Activated CD4-positive, alpha-beta memory T cell treated with anti-CD3 and anti-CD28 coated beads, Interleukin-2, amount 10 ng/mL, durations not matched to agents 7 days and 5 days (primary cell): Measurements from ENCODE around the gene HSD11B1. TPM values are rescaled to one million over a fixed set of nuclear protein-coding genes. Genes with fewer than 3 reads are reported as not detected.

Experiments
- CTCF ChIA-PET: fragments of 350-600 bp; sonication (Branson Sonifier 250); formaldehyde crosslinking; loops from one replicate; lab custom pipeline; 2021; ENCODE audit warnings: antibody characterized with exemption, inconsistent platforms; lab: Charles Lee
- POLR2A ChIA-PET: fragments of 350-600 bp; sonication (Branson Sonifier 250); formaldehyde crosslinking; loops from one replicate; lab custom pipeline; 2021; ENCODE audit warnings: antibody characterized with exemption; lab: Charles Lee
- DNase-seq: peaks from one replicate; pipeline ENCODE4 v3.0.0-alpha.2; 2020
- H3K27ac Mint-ChIP-seq: one replicate; pipeline ENCODE4 v1.8.0; 2021; ENCODE audit warnings: mild to moderate bottlenecking, mixed read lengths
- H3K27me3 Mint-ChIP-seq: one replicate; pipeline ENCODE4 v1.8.0; 2021; ENCODE audit warnings: mixed read lengths
- H3K36me3 Mint-ChIP-seq: one replicate; pipeline ENCODE4 v1.8.0; 2021; ENCODE audit warnings: low read depth, mixed read lengths
- H3K4me1 Mint-ChIP-seq: one replicate; pipeline ENCODE4 v1.8.0; 2021; ENCODE audit warnings: mixed read lengths
- H3K4me3 Mint-ChIP-seq: one replicate; pipeline ENCODE4 v1.8.0; 2021; ENCODE audit warnings: mild to moderate bottlenecking, mixed read lengths
- H3K9me3 Mint-ChIP-seq: one replicate; pipeline ENCODE4 v1.8.0; 2021; ENCODE audit warnings: mixed read lengths
- total RNA-seq, 2 experiments: library from RNA; stranded (reverse); gene quantifications; one replicate each; pipeline ENCODE4 v1.2.3, GENCODE V29; 2021

The HSD11B1 gene
- total RNA-seq, 2 experiments from 2014 or later, result 8.7 to 11.4 TPM

DNA sequence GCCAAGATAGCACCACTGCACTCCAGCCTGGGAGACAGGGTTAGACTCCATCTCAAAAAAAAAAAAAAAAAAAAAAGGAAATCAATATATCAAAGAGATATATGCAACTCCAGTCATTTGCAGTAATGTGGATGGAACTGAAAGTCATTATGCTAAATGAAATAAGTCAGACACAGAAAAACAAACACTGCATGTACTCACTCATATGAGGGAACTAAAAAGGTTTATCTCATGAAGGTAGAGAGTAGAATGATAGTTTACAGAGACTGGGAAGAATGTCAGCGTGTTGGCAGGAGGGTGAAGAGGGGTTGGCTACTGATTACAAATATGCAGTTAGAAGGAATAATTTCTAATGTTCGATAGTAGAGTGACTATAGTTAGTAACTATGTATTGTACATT, 13.2 kb downstream of the HSD11B1 start:
- CTCF ChIA-PET, result interaction anchor here (0.7 kb wide), 1 partner anchor 98 kb away, joined by 6 read pairs; no protein-coding TSS in a partner anchor
- Mint-ChIP-seq H3K4me1 (peaks cover 30% of the 10 kb centered on the region), H3K4me3 (no peak overlapping the region), H3K36me3 (peaks cover 7% of the 10 kb centered on the region), H3K9me3 (no peaks in the 10 kb centered on the region), H3K27ac (no peak overlapping the region), H3K27me3 (no peaks in the 10 kb centered on the region)
- no peak for DNase-seq
- POLR2A ChIA-PET, result no interaction called here

DNA sequence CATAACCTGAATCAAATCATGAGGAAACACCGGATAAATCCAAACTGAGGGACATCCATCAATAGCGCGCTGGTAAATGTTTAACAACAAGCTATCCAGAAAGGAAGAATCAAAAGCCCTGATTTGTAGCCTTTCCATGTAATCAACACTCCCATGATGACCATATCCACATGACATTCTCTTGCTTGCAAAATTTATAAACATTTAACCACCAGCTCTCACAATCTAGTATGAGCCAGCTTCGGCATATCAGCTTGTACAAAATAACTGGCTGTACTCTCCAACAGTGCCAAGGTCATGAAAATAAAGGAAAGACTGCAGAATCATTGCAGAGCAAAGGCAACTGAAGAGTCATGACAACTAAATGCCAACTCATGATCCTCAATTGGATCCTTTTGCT, 15.7 kb downstream of the HSD11B1 start:
- no peaks in the 10 kb centered on the region for H3K9me3 Mint-ChIP-seq
- H3K36me3 Mint-ChIP-seq, result peaks cover 5% of the 10 kb centered on the region
- no peaks in the 10 kb centered on the region for H3K27me3 Mint-ChIP-seq
- peaks cover 32% of the 10 kb centered on the region for H3K4me1 Mint-ChIP-seq
- no peak overlapping the region for H3K27ac Mint-ChIP-seq
- CTCF ChIA-PET, result interaction anchor here (1.2 kb wide), 1 partner anchor 28 kb away, joined by 3 read pairs; no protein-coding TSS in a partner anchor
- H3K4me3 Mint-ChIP-seq, result no peak overlapping the region
- POLR2A ChIA-PET, result no interaction called here
- DNase-seq, result no peak

DNA sequence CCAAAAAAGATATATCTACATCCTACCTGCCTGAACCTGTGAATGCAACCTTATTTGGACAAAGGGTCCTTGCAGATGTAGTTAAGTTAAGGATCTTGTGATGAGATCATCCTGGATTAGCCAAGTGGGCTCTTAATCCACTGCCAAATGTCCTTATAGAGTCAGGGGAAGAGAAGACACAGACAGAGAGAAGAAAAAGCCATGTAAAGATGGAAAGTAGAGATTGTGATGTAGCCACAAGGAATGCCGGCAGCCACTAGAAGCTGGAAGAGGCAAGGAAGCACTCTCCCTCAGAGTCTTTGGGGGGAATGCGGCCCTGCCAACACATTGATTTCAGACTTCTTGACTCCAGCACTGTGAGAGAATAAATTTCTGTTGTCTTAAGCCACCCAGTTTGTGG, 16.2 kb downstream of the HSD11B1 start:
- Mint-ChIP-seq H3K9me3 (no peaks in the 10 kb centered on the region), H3K27ac (no peak overlapping the region), H3K4me1 (peaks cover 32% of the 10 kb centered on the region), H3K4me3 (no peak overlapping the region), H3K36me3 (peaks cover 5% of the 10 kb centered on the region), H3K27me3 (no peaks in the 10 kb centered on the region)
- no peak for DNase-seq
- ChIA-PET CTCF (interaction anchor here (0.7 to 1.2 kb wide), 2 partner anchors 27 to 229 kb away, joined by 3 read pairs; no protein-coding TSS in a partner anchor), POLR2A (no interaction called here)

DNA sequence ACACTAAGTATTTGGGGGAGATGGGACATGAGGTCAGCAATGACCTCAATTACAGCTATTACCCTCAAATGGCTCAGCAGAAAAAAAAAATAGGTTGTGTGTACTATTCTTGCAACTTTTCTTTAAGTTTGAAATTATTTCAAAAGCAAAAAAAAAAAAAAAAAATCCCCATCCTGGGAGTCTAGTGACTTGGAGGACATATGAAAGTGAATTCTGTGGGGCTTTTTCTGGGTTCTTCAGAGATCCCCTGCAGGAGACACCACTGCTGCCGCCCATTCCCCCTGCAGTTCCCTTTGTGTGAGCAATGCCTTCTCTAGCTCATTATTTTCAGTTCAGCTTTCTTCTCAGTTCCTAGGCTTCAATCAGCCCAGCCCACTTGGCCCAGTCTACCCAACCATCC, 16.7 kb downstream of the HSD11B1 start:
- ChIA-PET CTCF (interaction anchor here (0.7 kb wide), 2 partner anchors 159 to 229 kb away, joined by 3 read pairs; no protein-coding TSS in a partner anchor), POLR2A (no interaction called here)
- peaks cover 5% of the 10 kb centered on the region for H3K36me3 Mint-ChIP-seq
- H3K4me1 Mint-ChIP-seq, result peaks cover 27% of the 10 kb centered on the region
- DNase-seq, result no peak
- no peak overlapping the region for H3K27ac Mint-ChIP-seq
- H3K4me3 Mint-ChIP-seq, result no peak overlapping the region
- no peaks in the 10 kb centered on the region for H3K9me3 Mint-ChIP-seq
- H3K27me3 Mint-ChIP-seq, result no peaks in the 10 kb centered on the region

DNA sequence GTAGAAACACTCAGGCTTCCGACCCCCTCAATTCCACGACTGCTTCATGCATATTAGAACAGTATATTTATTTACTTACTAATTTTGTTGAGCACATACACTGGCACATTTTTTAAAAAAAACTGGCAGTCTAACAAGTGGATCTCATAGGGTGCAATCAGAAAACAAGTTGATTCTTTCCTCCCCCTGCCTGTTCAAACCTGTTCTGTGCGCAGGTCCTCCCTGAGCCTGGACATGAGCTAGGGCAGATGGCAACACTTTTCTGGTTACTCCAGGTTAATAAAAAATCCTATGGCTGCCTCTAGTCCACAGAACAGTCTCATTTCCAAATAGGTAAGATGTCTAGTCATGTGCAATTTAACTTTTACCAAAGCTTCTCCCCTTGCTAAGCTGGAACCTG, 18.6 kb downstream of the HSD11B1 start:
- Mint-ChIP-seq H3K27me3 (no peaks in the 10 kb centered on the region), H3K4me1 (peaks cover 28% of the 10 kb centered on the region), H3K27ac (no peak overlapping the region), H3K9me3 (no peaks in the 10 kb centered on the region), H3K36me3 (peaks cover 5% of the 10 kb centered on the region), H3K4me3 (no peak overlapping the region)
- ChIA-PET POLR2A (no interaction called here), CTCF (no interaction called here)
- no peak for DNase-seq

DNA sequence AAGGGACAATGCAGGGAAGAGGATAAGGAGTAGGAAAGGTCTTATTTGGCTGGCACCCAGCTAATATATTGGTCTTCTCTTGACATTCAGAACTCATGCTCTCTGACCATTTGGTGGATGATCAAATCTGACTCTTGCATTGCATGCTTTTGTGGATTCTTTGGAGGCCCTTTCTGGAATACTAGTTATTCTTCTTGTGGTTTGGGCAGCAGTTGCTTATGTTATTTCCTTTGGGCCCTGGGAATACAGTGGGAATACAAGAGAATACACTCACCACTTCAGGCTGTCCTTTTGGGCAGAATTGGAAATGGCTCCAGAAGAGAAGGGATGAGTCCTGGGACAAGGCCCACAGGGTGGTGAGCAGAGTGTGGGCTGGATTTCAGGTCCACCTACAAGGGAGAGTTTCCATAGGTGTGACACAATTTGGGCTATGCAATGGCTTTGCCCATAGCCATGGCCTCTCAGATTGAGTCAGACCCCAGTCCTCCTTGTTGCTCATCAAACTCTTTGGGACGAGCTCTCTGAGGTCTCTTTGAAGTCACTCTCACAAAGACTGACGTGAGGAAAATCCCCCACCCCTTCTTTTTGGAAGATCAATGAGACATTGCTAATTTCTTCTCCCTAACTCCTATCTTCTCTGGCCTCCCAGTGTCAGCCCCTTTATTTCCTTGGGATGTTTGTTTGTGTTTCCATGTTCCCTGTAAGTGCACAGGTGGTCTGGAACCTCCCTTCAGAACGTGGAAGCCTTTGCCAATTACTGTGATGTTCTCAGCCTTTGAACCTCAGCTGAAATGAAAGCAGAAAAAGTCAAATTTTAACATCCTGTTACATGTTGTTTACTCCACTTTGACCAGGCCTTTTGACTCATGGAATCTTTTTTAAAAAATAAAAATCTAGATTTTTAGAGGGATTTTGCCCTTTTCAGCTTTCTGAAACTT, 19.4 kb downstream of the HSD11B1 start:
- peak overlapping the region; percentile 79 for H3K27ac Mint-ChIP-seq
- no peaks in the 10 kb centered on the region for H3K27me3 Mint-ChIP-seq
- peaks cover 5% of the 10 kb centered on the region for H3K36me3 Mint-ChIP-seq
- no peak for DNase-seq
- POLR2A ChIA-PET, result interaction anchor here (0.5 to 1.4 kb wide), 4 partner anchors 11 to 27 kb away, joined by 3 to 4 read pairs (median 4); no protein-coding TSS in a partner anchor
- H3K4me1 Mint-ChIP-seq, result peaks cover 28% of the 10 kb centered on the region
- H3K4me3 Mint-ChIP-seq, result no peak overlapping the region
- no peaks in the 10 kb centered on the region for H3K9me3 Mint-ChIP-seq
- CTCF ChIA-PET, result interaction anchor here (1.4 kb wide), 1 partner anchor 12 kb away, joined by 3 read pairs; no protein-coding TSS in a partner anchor

DNA sequence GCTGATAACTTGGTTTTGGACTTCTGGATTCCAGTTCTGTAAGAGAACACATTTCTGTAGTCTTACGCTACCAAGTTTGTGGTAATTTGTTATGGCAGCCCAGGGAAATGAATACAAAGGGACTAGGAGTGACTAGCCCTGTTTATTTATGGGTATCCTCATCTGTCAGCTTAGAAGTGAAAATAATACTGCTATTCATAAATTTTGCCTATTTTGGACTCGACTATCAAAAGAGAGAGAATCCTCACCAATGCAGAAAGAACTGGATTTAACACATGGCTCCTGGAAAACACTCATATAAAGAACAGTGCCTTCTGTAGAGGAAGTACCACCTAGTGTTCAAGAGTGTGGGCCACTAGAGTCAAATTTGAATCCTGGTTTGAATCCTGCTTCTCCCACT, 22.6 kb downstream of the HSD11B1 start:
- no peak for DNase-seq
- peaks cover 4% of the 10 kb centered on the region for H3K9me3 Mint-ChIP-seq
- H3K4me3 Mint-ChIP-seq, result no peak overlapping the region
- peaks cover 31% of the 10 kb centered on the region for H3K4me1 Mint-ChIP-seq
- CTCF ChIA-PET, result interaction anchor here (1.0 to 1.1 kb wide), 2 partner anchors 21 to 25 kb away, joined by 3 to 4 read pairs; no protein-coding TSS in a partner anchor
- no peaks in the 10 kb centered on the region for H3K27me3 Mint-ChIP-seq
- no peak overlapping the region for H3K27ac Mint-ChIP-seq
- POLR2A ChIA-PET, result interaction anchor here (0.8 kb wide), 1 partner anchor 41 kb away, joined by 3 read pairs; no protein-coding TSS in a partner anchor
- H3K36me3 Mint-ChIP-seq, result peaks cover 4% of the 10 kb centered on the region

DNA sequence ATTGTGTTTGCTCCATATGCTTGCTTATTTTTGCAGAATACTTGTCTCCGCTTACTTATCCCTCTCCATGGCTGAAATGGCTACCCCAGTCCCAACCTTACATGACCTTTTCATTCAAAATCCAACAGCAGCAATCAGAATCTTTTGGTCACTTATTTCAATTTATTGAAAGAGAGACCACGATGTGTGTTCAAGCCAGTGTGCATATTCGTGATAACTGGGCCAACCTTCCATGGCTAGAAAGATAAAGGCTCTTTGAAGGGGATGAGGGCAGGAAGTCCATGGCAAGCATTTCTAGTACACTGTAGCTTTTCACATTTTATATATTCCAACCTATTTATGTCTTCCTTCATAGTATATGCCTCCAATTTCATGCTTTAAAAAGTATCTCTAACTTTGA, 23.1 kb downstream of the HSD11B1 start:
- no peak overlapping the region for H3K27ac Mint-ChIP-seq
- H3K9me3 Mint-ChIP-seq, result peaks cover 4% of the 10 kb centered on the region
- POLR2A ChIA-PET, result interaction anchor here (0.8 kb wide), 1 partner anchor 42 kb away, joined by 3 read pairs; no protein-coding TSS in a partner anchor
- H3K4me1 Mint-ChIP-seq, result peaks cover 31% of the 10 kb centered on the region
- no peaks in the 10 kb centered on the region for H3K27me3 Mint-ChIP-seq
- no peak for DNase-seq
- H3K4me3 Mint-ChIP-seq, result no peak overlapping the region
- H3K36me3 Mint-ChIP-seq, result peaks cover 4% of the 10 kb centered on the region
- CTCF ChIA-PET, result interaction anchor here (0.7 to 1.8 kb wide), 5 partner anchors 18 to 158 kb away, joined by 3 to 6 read pairs (median 3); no protein-coding TSS in a partner anchor

DNA sequence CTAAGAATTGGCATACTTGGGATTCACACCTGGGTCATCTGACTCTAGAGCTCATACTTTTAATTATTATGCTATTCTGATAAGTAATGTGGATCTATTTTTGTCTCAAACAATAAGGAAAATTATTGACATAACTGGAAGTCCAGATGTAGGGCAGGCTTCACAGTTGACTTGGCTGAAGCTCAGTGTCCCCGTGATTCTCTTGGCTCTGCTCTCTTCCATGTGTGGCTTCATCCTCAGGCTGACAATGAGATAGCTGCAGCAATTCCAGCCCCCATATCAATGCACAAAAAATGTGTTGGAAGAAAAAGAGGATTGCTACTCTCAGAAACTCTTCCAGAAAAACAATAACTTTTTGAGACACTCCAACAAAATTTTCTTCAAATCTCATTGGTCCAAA, 23.8 kb downstream of the HSD11B1 start:
- Mint-ChIP-seq H3K36me3 (peaks cover 9% of the 10 kb centered on the region), H3K9me3 (peaks cover 4% of the 10 kb centered on the region), H3K27ac (no peak overlapping the region), H3K4me1 (peaks cover 32% of the 10 kb centered on the region), H3K4me3 (no peak overlapping the region), H3K27me3 (no peaks in the 10 kb centered on the region)
- CTCF ChIA-PET, result interaction anchor here (1.0 to 1.8 kb wide), 2 partner anchors 18 to 159 kb away, joined by 3 to 6 read pairs; no protein-coding TSS in a partner anchor
- POLR2A ChIA-PET, result no interaction called here
- no peak for DNase-seq

DNA sequence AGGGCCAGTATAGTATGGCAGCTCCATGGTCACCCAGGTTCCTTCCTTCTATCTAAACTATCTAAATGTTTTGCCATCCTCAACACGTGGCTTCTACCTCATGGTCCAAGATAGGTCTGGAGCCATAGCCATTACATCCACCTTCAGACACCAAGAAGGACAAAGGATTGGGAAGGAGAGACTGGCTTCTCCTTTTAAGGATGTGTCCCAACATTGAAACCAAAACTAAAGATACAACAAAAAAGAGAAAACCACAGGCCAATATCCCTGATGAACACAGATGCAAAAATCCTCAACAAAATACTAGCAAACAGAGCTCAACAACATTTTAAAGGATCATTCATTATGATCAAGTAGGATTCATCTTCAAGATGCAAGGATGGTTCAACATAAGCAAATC, 24.8 kb downstream of the HSD11B1 start:
- H3K4me1 Mint-ChIP-seq, result peaks cover 30% of the 10 kb centered on the region

DNA sequence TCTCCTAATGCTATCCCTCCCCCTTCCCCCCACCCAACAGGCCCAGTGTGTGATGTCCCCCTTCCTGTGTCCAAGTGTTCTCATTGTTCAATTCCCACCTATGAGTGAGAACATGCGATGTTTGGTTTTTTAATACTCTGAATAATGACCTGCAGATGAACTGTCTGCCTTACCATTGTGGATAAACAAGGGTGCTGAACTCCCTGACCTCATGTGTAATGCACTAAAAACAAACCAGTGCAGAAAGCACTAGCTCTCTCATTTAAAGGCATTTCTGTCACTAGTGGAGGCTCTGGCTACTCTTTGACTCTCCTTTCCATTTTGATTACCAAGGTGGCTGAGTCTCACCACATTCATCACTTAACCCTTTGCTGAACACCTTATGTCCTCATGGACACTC, 28.1 kb downstream of the HSD11B1 start:
- CTCF ChIA-PET, result no interaction called here

More for the DNA sequence above, 24.8 kb downstream of the HSD11B1 start:
- ChIA-PET CTCF (interaction anchor here (1.8 kb wide), 1 partner anchor 160 kb away, joined by 6 read pairs; no protein-coding TSS in a partner anchor), POLR2A (no interaction called here)
- Mint-ChIP-seq H3K27ac (no peak overlapping the region), H3K9me3 (peaks cover 4% of the 10 kb centered on the region), H3K27me3 (no peaks in the 10 kb centered on the region), H3K4me3 (no peak overlapping the region), H3K36me3 (peaks cover 9% of the 10 kb centered on the region)
- no peak for DNase-seq

DNA sequence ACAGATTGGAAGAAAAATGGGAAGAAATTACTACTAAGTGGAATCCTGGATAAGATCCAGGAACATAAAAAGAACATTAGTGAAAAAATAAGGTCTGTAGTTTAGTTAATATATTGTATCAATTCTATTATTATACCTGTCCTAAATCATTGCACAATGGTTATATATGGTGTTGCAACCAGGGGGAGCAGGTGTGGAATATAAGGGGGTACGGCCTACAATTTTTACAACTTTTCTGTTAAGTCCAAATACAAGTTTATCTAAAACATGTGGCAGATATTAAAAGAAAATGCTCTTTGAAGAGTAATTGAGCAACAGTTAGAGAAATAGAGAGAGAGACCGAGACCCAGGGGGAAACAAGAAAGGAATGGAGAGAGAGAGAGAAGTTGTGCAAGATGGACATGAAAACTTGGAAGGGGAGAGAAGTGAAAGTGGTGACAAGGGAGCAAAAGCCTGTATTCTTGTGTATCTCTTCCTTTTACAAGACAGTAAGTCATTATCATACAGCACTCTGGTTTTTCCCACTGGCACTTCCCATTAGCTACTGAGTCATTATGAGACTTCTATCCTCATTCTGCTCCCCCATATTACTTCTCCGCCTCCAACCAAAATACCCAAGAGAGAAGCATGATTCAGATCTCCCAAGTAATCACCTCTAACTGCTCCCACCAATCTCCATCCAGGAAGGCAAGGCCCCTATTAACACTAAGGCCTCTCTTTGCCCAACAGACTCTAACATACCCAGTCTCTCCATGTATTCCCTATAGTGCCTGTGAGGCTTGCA, 29.0 kb downstream of the HSD11B1 start:
- Mint-ChIP-seq H3K27ac (no peak overlapping the region), H3K4me1 (peaks cover 26% of the 10 kb centered on the region), H3K36me3 (peaks cover 14% of the 10 kb centered on the region), H3K27me3 (no peaks in the 10 kb centered on the region), H3K9me3 (peaks cover 4% of the 10 kb centered on the region), H3K4me3 (no peak overlapping the region)
- CTCF ChIA-PET, result no interaction called here
- POLR2A ChIA-PET, result interaction anchor here (0.6 to 1.2 kb wide), 2 partner anchors 10 to 28 kb away, joined by 3 read pairs; no protein-coding TSS in a partner anchor
- no peak for DNase-seq

More for the DNA sequence above, 28.1 kb downstream of the HSD11B1 start:
- no peak for DNase-seq
- Mint-ChIP-seq H3K36me3 (peaks cover 14% of the 10 kb centered on the region), H3K27ac (no peak overlapping the region), H3K4me1 (peaks cover 27% of the 10 kb centered on the region), H3K4me3 (no peak overlapping the region), H3K9me3 (peaks cover 4% of the 10 kb centered on the region), H3K27me3 (no peaks in the 10 kb centered on the region)
- POLR2A ChIA-PET, result no interaction called here
